ENCODE measurements around the gene THAP5.
A peak's percentile ranks its signal among the peaks of the same experiment; 100 is the strongest.

THAP5 gene

GRCh38 chr7:108525985-108526767, 43.3 kb downstream of the THAP5 start, which contains the start of gene PNPLA8:
Gene PNPLA8 (minus strand): TSS chr7:108526135. CDS start chr7:108515491, 10,644 bp downstream.
- CTCF ChIA-PET, result interaction anchor here (1.0 to 1.3 kb wide), 5 partner anchors 11 to 71 kb away, joined by 3 to 4 read pairs (median 3); partner anchors contain the start of genes DNAJB9 and THAP5

GRCh38 chr7:108525327-108525984, 44.0 kb downstream of the THAP5 start:
- peaks cover 0 to 2% (median 0%) of the 10 kb centered on the region in 4 experiments for H3K36me3 ChIP-seq (ENCODE audit: control insufficient read depth in 4 of 4, insufficient read depth in 4 of 4, low read length in 3 of 4)
- H3K27me3 ChIP-seq (replicated peaks in 2 of 5; ENCODE audit: control insufficient read depth in 4 of 5, insufficient read depth in 5 of 5, low read length in 4 of 5), result no peaks in the 10 kb centered on the region
- H3K4me3 ChIP-seq (ENCODE audit: control insufficient read depth in 1 of 7, extremely low read depth in 1 of 7, insufficient read depth in 4 of 7, low read depth in 2 of 7, low read length in 6 of 7), result peak overlapping the region; percentile 80 to 98 (median 92)
- POLR2A ChIA-PET, result interaction anchor here (0.6 to 2.7 kb wide), 4 partner anchors 9 to 45 kb away, joined by 3 to 14 read pairs (median 4); partner anchors contain the start of genes DNAJB9 and THAP5
- H3K27ac ChIP-seq (ENCODE audit: insufficient read depth in 1 of 2, low read depth in 1 of 2, low read length in 2 of 2, poor library complexity in 1 of 2, severe bottlenecking in 2 of 2), result peak overlapping the region; percentile 95 to 99
- CTCF ChIA-PET, result interaction anchor here (0.8 to 1.1 kb wide), 3 partner anchors 15 to 71 kb away, joined by 3 to 4 read pairs (median 4); partner anchors contain the start of genes DNAJB9 and THAP5
- peaks cover 5 to 23% (median 12%) of the 10 kb centered on the region in 4 experiments for H3K4me1 ChIP-seq (ENCODE audit: control extremely low read depth in 1 of 4, control insufficient read depth in 4 of 4, insufficient read depth in 4 of 4, low read length in 3 of 4)
- peak; percentile 20 to 65 (median 56) for DNase-seq
- no peaks in the 10 kb centered on the region for H3K9me3 ChIP-seq (ENCODE audit: control extremely low read depth in 1 of 5, control insufficient read depth in 4 of 5, insufficient read depth in 2 of 5, low read depth in 1 of 5, low read length in 4 of 5)
- WGBS (ENCODE audit: insufficient coverage), result 0% methylated on average over 20 of the region's 22 CpGs

More at GRCh38 chr7:108525985-108526767, 43.3 kb downstream of the THAP5 start, which contains the start of gene PNPLA8:
- H3K9me3 ChIP-seq (ENCODE audit: control extremely low read depth in 1 of 5, control insufficient read depth in 4 of 5, insufficient read depth in 2 of 5, low read depth in 1 of 5, low read length in 4 of 5), result no peaks in the 10 kb centered on the region
- peaks cover 5 to 23% (median 12%) of the 10 kb centered on the region in 4 experiments for H3K4me1 ChIP-seq (ENCODE audit: control extremely low read depth in 1 of 4, control insufficient read depth in 4 of 4, insufficient read depth in 4 of 4, low read length in 3 of 4)
- H3K27ac ChIP-seq (ENCODE audit: insufficient read depth in 1 of 2, low read depth in 1 of 2, low read length in 2 of 2, poor library complexity in 1 of 2, severe bottlenecking in 2 of 2), result peak within 1 kb of the TSS; percentile 95 to 99
- 0% methylated on average over 61 of the region's 64 CpGs for WGBS (ENCODE audit: insufficient coverage)
- H3K27me3 ChIP-seq (replicated peaks in 2 of 5; ENCODE audit: control insufficient read depth in 4 of 5, insufficient read depth in 5 of 5, low read length in 4 of 5), result no peaks in the 10 kb centered on the region
- DNase-seq, result peak; percentile 100
- H3K4me3 ChIP-seq (ENCODE audit: control insufficient read depth in 1 of 7, extremely low read depth in 1 of 7, insufficient read depth in 4 of 7, low read depth in 2 of 7, low read length in 6 of 7), result peak within 1 kb of the TSS; percentile 80 to 98 (median 92)
- H3K36me3 ChIP-seq (ENCODE audit: control insufficient read depth in 4 of 4, insufficient read depth in 4 of 4, low read length in 3 of 4), result peaks cover 0 to 2% (median 0%) of the 10 kb centered on the region in 4 experiments
- POLR2A ChIA-PET, result interaction anchor here (0.7 to 2.7 kb wide), 4 partner anchors 9 to 44 kb away, joined by 3 to 14 read pairs (median 4); partner anchors contain the start of genes DNAJB9 and THAP5

- WGBS (ENCODE audit: insufficient coverage), result 100% methylated on average over 2 of the region's 2 CpGs
- ChIA-PET CTCF (interaction anchor here (0.9 to 1.7 kb wide), 2 partner anchors 10 to 54 kb away, joined by 3 to 6 read pairs; no protein-coding TSS in a partner anchor), POLR2A (no interaction called here)
- H3K27ac ChIP-seq (ENCODE audit: insufficient read depth in 1 of 2, low read depth in 1 of 2, low read length in 2 of 2, poor library complexity in 1 of 2, severe bottlenecking in 2 of 2), result no peak overlapping the region
- H3K4me3 ChIP-seq (ENCODE audit: control insufficient read depth in 1 of 7, extremely low read depth in 1 of 7, insufficient read depth in 4 of 7, low read depth in 2 of 7, low read length in 6 of 7), result no peak overlapping the region
- DNase-seq, result no peak
- H3K36me3 ChIP-seq (ENCODE audit: control insufficient read depth in 4 of 4, insufficient read depth in 4 of 4, low read length in 3 of 4), result peaks cover 5 to 11% (median 8%) of the 10 kb centered on the region in 4 experiments
- H3K4me1 ChIP-seq (ENCODE audit: control extremely low read depth in 1 of 4, control insufficient read depth in 4 of 4, insufficient read depth in 4 of 4, low read length in 3 of 4), result peaks cover 5 to 23% (median 12%) of the 10 kb centered on the region in 4 experiments
- H3K27me3 ChIP-seq (replicated peaks in 2 of 5; ENCODE audit: control insufficient read depth in 4 of 5, insufficient read depth in 5 of 5, low read length in 4 of 5), result no peaks in the 10 kb centered on the region
- peaks cover 0 to 3% (median 0%) of the 10 kb centered on the region in 5 experiments for H3K9me3 ChIP-seq (ENCODE audit: control extremely low read depth in 1 of 5, control insufficient read depth in 4 of 5, insufficient read depth in 2 of 5, low read depth in 1 of 5, low read length in 4 of 5)
Observed at GRCh38 chr7:108522780-108523179, 46.7 kb downstream of the THAP5 start.

DNA sequence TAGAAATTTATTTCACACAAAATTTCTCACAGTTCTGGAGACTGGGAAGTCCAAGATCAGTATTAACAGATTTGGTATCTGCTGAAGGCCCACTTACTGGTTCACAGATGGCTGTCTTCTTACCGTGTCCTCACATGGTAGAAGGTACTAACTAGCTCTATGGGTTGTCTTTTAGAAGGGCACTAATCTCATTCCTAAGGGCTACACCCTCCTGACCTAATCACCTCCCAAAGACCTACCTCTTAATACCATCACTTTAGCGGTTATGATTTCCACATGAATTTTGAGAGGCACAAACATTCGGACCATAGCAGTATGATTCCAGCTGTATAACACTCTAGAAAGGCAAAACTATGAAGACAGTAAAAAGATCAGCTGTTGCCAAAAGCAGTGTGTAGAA, 51.6 kb downstream of the THAP5 start:
- no peaks in the 10 kb centered on the region for H3K27me3 ChIP-seq (replicated peaks in 2 of 5; ENCODE audit: control insufficient read depth in 4 of 5, insufficient read depth in 5 of 5, low read length in 4 of 5)
- H3K4me3 ChIP-seq (ENCODE audit: control insufficient read depth in 1 of 7, extremely low read depth in 1 of 7, insufficient read depth in 4 of 7, low read depth in 2 of 7, low read length in 6 of 7), result no peak overlapping the region
- WGBS (ENCODE audit: insufficient coverage), result 100% methylated on average over 1 of the region's 3 CpGs
- peaks cover 7 to 36% (median 19%) of the 10 kb centered on the region in 4 experiments for H3K36me3 ChIP-seq (ENCODE audit: control insufficient read depth in 4 of 4, insufficient read depth in 4 of 4, low read length in 3 of 4)
- no peak for DNase-seq
- CTCF ChIA-PET, result interaction anchor here (1.0 to 2.5 kb wide), 2 partner anchors 17 to 21 kb away, joined by 4 to 7 read pairs; no protein-coding TSS in a partner anchor
- POLR2A ChIA-PET, result no interaction called here
- H3K4me1 ChIP-seq (ENCODE audit: control extremely low read depth in 1 of 4, control insufficient read depth in 4 of 4, insufficient read depth in 4 of 4, low read length in 3 of 4), result no peaks in the 10 kb centered on the region
- H3K27ac ChIP-seq (ENCODE audit: insufficient read depth in 1 of 2, low read depth in 1 of 2, low read length in 2 of 2, poor library complexity in 1 of 2, severe bottlenecking in 2 of 2), result no peak overlapping the region
- H3K9me3 ChIP-seq (ENCODE audit: control extremely low read depth in 1 of 5, control insufficient read depth in 4 of 5, insufficient read depth in 2 of 5, low read depth in 1 of 5, low read length in 4 of 5), result peaks cover 0 to 4% (median 0%) of the 10 kb centered on the region in 5 experiments

DNA sequence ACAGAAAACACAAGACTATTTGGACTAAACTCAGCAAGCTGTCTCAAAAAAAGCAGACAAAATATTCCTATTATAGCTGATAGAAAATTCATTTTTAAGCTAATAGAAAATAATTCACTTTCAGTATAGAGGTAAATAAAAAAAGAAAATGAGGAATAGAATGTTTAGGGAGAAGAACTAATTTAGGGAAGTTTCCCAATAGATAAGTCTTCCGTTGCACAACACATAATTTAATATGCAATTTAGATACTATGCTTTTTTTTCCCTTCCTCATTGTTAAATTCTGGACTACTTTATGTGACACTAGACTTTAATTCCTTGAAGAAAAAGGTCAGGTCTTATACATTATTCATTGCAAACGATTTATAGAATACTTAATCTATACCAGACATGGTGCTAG, 53.9 kb downstream of the THAP5 start:
- Histone ChIP-seq H3K27me3 (replicated peaks in 2 of 5; ENCODE audit: control insufficient read depth in 4 of 5, insufficient read depth in 5 of 5, low read length in 4 of 5) (no peaks in the 10 kb centered on the region), H3K4me3 (ENCODE audit: control insufficient read depth in 1 of 7, extremely low read depth in 1 of 7, insufficient read depth in 4 of 7, low read depth in 2 of 7, low read length in 6 of 7) (no peak overlapping the region), H3K27ac (ENCODE audit: insufficient read depth in 1 of 2, low read depth in 1 of 2, low read length in 2 of 2, poor library complexity in 1 of 2, severe bottlenecking in 2 of 2) (no peak overlapping the region), H3K36me3 (ENCODE audit: control insufficient read depth in 4 of 4, insufficient read depth in 4 of 4, low read length in 3 of 4) (peaks cover 13 to 56% (median 29%) of the 10 kb centered on the region in 4 experiments), H3K9me3 (ENCODE audit: control extremely low read depth in 1 of 5, control insufficient read depth in 4 of 5, insufficient read depth in 2 of 5, low read depth in 1 of 5, low read length in 4 of 5) (peaks cover 0 to 7% (median 3%) of the 10 kb centered on the region in 5 experiments), H3K4me1 (ENCODE audit: control extremely low read depth in 1 of 4, control insufficient read depth in 4 of 4, insufficient read depth in 4 of 4, low read length in 3 of 4) (no peaks in the 10 kb centered on the region)
- CTCF ChIA-PET, result no interaction called here
- WGBS (ENCODE audit: insufficient coverage), result no CpG with 5 or more reads among the region's 2 CpGs
- no peak for DNase-seq
- POLR2A ChIA-PET, result no interaction called here

- H3K4me1 ChIP-seq (ENCODE audit: control extremely low read depth in 1 of 4, control insufficient read depth in 4 of 4, insufficient read depth in 4 of 4, low read length in 3 of 4), result no peaks in the 10 kb centered on the region
- H3K27ac ChIP-seq (ENCODE audit: insufficient read depth in 1 of 2, low read depth in 1 of 2, low read length in 2 of 2, poor library complexity in 1 of 2, severe bottlenecking in 2 of 2), result no peak overlapping the region
- ChIA-PET CTCF (no interaction called here), POLR2A (no interaction called here)
- H3K27me3 ChIP-seq (replicated peaks in 2 of 5; ENCODE audit: control insufficient read depth in 4 of 5, insufficient read depth in 5 of 5, low read length in 4 of 5), result no peaks in the 10 kb centered on the region
- peaks cover 0 to 7% (median 3%) of the 10 kb centered on the region in 5 experiments for H3K9me3 ChIP-seq (ENCODE audit: control extremely low read depth in 1 of 5, control insufficient read depth in 4 of 5, insufficient read depth in 2 of 5, low read depth in 1 of 5, low read length in 4 of 5)
- DNase-seq, result no peak
- H3K4me3 ChIP-seq (ENCODE audit: control insufficient read depth in 1 of 7, extremely low read depth in 1 of 7, insufficient read depth in 4 of 7, low read depth in 2 of 7, low read length in 6 of 7), result no peak overlapping the region
- WGBS (ENCODE audit: insufficient coverage), result 100% methylated on average over 1 of the region's 3 CpGs
- peaks cover 13 to 61% (median 28%) of the 10 kb centered on the region in 4 experiments for H3K36me3 ChIP-seq (ENCODE audit: control insufficient read depth in 4 of 4, insufficient read depth in 4 of 4, low read length in 3 of 4)
Observed at GRCh38 chr7:108515013-108515412, 54.5 kb downstream of the THAP5 start.

Data from common myeloid progenitor, CD34-positive (primary cell).